GM21737 (cell line): ENCODE measurements around the gene WDR87.

Experiments
- ATAC-seq: cut with Tn5 transposase; IDR thresholded peaks from one replicate; pipeline ENCODE4 v1.9.1; 2021; ENCODE audit warnings: mild to moderate bottlenecking, moderate library complexity; ENCODE audit not compliant: unreplicated experiment

WDR87 gene

DNA sequence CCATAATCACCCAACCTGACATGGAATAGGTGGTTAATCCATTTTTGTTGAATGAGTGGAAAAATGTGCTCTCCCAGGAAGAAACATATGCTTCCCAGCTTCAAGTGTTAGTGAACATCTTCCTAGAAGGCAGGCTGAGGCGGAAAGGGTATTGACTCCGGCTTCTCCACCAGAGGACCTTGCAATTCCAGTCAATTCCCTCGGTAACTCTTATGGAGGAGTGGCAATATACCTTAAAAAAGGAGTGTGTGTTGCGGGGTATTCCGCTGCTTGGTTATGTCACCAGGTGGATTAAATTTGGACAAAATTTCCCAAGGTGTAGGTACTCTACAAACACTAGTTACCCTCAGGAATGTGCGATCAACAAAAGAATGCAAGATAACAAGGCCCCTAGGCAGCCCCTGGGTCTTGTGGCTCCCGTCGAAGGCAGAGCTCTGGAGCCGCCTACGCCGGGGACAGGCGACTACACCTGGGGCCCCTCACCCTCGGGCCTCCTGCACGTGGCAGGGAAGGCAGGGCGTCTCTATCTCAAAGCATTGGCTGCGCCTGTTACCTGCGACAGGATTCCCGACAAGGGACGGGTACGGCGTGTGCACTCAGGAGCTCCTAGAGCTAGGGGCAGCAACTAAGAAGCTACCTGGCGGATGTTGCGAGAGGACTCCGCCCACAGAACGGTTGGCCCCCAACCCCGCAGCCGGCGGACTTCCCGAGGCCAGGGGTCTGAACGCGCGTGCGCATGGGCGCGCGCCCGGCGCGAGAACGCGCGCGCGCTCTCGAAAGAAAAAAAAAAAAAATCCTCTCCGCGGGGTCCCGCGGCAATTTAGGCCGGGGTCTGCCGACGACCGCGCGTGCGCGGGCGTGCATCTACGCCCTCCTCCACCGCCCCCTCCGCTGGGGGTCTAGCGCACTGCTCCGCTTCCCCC is at the start of gene WDR87:
Gene WDR87, minus strand, starts transcription at position 649 of the 923 bp plus-strand sequence. CDS start 8,355 bp downstream, outside the sequence.
- ATAC-seq: peak; percentile 21

DNA sequence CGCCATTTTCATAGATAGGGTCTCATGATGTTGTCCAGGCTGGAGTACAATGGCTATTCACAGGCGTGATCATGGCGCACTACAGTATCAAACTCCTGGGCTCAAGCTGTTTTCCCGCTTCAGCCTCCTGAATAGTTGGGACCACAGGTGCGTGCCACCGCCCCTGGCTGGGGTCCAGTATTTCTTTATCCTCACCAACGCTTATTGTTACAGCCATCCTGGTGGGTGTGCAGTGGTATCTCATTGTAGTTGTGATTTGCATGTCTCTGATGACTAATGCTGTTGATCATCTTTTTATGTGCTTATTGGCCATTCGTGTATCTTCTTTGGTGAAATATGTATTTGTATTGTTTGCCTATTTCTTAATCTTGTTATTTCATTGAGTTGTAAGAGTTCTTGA is 49.6 kb upstream of the WDR87 start:
- ATAC-seq: no peak

DNA sequence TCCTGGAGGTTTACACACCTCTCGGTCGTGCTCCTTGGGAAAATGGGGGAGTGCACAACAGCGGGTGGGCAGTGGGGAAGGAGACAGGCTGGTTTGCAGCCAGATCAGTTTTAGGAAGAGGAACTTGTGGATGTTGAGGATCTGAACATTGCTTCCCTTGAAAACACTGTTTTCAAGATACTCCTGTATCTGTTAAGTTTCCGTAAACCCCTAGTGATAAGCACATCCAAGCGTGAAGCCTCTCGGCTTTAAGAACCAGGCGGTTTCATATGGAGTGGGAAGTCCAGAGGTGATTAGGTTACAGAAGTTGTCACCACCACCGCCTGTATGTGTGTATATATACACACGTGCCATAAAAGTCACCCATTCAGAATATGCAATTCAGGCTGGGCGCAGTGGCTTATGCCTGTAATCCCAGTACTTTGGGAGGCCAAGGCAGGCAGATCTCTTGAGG is 48.1 kb upstream of the WDR87 start:
- ATAC-seq: no peak

DNA sequence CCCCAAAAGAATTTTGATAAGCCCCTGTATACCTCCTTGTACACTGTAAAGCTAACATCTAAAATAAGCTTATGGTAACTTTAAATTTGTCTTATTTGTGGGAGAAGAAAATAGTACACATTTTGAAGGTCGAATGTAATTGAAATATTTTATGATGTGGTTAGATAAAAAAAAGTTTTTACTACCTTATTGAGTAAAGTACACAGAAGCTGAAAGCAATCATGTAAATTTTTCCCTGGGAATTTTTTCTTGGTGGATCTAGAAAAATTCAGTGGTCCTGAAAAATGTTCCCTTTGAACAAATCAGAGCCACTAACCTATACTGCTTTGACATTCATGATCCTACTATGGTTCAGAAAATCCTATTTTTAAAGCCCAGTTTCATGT is 47.5 kb upstream of the WDR87 start:
- ATAC-seq: no peak

DNA sequence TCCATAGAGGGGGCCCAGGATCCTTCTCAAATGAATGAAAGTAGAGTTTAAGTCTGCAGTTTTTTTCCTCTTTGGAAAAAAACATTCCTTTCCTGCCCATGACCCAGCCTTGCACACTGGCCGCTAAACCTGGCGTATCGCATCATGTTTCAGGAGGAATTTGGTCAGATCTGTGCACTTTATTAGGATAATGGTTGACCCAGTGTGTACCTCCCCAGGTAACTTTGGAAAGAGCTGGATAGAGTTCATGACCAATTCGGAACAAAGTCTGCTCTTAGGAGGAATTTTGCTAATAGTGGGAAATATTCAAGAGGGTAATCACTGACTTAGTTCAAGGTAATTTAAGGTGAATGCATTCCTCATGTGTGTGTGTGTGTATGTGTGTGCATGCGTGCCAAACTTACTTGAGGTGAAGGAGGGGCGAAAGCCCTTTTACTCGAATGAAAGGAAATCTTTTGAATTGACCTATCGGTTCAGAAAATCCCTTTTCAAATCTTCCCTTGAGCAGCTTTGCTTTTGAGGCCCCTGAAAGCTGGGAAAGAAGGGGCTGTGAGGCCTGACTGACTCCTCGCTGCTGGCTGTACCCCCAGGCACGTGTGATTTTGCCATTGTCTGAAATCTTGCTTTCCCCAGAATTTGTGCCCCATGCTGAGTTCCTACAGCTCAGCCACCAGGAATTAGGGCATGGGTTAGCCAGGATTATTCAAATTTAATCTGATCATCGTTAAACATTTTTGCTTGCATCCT is 47.0 kb upstream of the WDR87 start:
- ATAC-seq: no peak

DNA sequence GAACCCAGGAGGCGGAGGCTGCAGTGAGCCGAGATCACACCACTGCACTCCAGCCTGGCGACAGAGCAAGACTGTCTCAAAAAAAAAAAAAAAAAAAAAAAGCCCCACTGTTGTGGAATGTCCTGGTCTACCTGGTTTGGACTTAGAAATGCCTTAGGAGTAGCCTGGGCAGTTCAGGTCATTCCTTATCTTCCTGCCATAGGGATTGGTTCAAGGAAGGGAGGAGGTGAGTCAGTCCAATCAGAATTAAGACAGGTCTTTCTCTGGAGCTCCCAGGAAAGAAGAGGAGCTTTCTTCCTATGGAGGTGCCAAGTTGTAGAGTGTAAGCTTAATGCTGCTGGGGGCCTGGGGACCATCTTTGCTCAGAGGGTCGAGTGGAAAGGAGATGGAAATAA is 45.4 kb upstream of the WDR87 start:
- ATAC-seq: no peak

DNA sequence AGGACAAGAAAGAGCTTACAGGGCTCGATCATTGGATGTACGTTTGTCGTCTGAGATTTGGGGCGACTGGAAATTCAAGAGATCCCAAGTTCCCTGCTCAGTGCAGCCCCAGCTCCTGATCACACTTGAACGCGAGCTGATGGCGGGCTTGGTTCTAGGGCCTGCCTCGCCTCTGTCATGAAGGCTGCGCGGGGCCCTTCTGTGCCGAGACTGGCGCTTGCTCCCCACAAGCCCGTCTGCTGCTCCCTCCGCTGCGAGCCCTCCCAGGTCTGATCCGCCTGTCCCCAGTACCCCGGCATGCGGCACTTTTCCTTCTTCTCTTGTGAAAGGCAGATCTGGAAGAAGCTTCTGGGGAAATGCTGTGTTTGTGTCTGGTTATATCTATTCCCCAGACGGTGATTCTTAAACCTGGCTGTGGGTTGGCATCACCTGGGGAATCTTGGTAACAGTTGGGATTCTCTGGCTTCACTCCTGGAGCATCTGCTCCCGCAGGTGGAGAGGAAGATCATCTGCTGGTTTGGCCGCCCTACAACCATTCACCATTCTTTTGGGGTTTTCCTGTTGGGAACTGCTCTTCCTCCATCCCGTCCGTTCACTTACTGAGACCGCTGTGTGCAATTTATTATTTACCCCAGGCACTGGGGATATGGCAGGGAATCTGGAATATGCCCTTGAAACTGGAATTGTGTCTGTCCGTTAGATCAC is 44.2 kb upstream of the WDR87 start:
- ATAC-seq: no peak

DNA sequence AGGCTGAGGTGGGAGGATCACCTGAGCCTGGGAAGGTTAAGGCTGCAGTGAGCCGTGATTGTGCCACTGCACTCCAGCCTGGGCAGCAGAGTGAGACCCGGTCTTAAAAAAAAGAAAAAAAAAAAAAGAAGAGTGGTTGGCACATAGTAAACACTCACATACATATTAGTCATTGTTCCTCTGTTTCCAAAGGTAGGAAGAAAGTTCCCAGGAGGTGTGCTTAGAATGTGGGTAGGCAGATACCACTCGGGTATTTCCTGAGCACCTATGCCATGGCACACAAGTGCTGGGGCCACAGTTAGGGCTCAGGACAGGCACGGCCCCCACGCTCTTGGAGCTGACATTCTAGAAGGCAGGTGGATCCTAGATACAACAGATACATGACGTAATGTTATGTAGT is 42.0 kb upstream of the WDR87 start:
- no peak for ATAC-seq

DNA sequence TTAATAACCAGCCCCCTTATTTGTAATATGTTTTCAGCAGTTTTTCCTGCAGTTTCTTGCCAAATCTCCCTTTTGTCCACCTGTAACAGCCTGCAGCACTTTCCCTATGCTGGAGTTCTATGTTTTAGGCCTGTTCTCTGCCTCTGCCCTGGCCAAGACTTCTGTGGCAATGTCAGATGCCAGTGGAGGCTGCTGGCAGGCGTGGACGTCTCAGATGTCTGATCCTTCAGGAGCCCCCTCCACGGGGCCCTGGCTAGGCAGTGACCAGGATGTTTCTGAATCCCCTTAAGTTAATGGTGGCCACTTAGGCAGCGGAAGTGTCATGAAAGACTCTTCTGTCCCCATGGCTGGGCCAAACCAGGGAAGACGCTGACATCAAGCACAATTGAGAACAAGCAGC is 41.4 kb upstream of the WDR87 start:
- ATAC-seq: no peak

DNA sequence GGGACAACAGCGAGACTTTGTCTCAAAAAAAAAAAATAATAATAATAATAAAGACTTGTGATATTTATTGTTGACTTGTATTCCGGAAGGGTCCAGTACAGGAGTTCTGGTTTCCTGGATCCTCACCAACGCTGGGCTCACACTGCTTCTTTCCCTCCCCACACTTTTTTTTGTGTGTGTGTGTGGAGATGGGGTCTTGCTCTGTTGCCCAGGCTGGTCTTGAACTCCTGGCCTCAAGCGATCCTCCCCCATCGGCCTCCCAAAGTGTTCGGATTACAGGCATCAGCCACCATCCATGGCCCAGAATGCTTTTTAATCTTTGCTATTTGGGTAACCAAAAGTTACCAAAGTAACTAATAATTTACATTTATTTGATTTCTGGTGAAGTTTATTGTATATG is 39.7 kb upstream of the WDR87 start:
- ATAC-seq: no peak

DNA sequence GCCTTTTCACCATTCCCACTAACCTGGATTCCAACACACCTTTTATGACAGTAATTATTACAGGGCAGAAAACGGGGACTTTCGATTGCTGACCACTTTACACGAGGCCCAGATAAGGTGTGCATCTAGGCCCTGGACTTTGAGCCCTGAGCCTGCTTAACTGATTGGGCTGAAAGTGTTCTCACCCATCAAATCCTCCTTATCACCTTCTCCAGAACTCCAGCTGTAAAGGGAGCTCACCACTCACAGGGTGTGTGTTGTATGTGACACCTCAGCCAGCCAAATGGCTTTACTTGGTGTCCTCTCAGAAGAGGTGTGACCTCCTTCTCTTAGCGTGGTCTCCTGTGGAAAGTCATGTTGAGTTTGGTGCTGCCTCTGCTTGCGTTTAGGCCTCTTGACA is 37.1 kb upstream of the WDR87 start:
- ATAC-seq: no peak

DNA sequence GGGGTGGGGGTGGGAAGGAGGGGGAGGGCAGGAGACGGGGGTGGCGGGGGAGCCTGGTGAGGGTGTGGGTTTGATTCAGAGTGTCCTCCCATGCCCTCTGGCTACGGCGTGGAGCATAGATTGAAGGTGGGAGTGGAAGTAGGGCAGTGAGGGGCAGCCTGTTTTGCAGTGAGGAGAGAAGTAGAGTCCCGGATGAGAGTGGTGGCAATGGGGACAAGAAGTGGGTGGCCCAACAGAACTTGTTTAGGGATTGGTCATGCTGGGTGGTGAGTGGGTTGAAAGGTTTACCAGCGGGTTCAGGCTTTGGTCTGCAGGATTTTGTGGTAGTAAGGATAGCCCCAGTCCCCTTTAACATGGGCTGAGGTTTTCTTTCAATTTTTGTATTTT is 36.1 kb upstream of the WDR87 start:
- no peak for ATAC-seq

DNA sequence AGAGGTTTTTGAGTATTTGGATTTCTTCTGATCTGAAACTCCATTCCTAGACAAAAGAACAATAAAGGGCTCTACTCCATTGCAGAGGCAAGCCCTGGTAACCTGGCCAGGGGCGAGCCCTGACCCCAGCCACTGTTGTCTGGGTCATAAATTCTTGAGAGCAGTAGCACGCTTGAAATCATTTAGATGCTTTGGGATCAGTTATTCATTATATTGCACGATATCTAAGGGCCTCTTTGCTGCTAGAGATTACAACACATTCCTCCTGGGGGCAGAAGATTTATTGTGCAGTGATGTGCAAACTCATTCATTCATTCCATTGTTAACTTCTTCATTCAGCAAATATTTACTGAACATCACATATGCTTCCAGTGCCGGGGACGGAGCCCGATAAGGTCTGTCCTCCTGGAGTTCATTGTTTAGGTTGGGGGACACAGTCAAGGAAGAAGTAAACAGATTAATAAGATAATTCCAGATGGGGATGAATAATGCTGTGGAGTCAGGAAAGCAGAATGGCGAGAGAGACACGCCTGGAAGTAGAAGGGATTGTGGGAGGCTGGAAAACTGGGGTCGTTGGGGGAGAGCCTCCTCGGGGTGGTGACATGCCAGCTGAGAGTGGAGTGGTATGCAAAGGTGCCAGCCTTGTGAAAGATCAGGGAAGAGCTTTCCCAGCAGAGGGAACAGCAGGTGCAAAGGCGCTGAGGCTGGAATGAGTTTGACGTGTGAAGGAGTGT is 35.6 kb upstream of the WDR87 start:
- ATAC-seq: no peak

DNA sequence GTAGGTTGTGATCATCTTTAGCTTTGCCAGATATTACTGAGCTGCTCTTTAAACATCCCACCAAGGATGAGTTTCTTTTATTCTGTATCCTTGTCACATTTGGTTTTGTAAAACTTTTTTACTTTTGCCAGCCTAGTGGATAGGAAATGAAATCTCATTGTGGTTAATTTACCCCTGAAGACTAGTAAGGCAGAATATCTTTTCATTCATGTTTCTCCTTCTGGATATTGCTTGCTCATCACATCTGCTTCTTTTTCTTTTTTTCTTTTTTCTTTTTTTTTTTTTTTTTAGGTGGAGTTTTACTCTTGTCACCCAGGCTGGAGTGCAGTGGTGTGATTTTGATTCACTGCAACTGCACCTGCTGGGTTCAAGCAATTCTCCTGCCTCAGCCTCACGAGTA is 32.0 kb upstream of the WDR87 start:
- no peak for ATAC-seq

DNA sequence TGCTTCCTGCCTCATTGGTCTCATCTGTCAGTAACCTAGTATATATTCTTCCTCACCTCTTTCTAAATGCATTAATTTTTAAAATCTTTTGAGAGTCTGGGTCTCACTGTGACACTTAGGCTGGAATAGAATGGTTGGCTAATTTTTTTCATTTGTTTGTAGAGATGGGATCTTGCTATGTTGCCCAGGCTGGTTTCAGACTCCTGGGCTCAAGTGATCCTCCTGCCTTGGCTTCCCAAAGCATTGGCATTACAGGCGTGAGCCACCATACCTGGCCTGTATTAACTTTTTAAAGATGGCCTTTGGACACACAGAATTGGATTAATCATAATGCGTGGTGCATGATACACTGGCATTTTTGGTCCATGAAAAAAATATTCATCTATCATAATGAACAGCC is 30.5 kb upstream of the WDR87 start:
- no peak for ATAC-seq

DNA sequence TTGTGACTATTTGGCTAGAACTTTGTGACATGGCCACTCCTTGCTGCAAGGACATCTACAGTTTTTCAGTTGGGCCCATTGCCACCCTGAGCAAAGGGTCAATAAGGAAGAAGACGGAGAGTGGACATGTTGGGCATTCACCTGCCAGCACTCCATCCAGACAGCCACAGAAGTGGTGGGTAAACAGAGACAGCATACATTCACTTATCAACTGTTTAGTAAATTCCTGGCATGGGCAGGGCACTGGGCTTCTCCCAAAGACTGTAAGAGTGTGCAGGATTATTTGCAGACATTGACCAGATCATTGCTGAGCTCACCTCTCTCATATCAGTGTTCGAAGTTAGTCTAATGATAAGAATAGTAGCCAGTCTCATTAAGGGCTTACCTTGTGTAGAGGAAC is 29.8 kb upstream of the WDR87 start:
- no peak for ATAC-seq

DNA sequence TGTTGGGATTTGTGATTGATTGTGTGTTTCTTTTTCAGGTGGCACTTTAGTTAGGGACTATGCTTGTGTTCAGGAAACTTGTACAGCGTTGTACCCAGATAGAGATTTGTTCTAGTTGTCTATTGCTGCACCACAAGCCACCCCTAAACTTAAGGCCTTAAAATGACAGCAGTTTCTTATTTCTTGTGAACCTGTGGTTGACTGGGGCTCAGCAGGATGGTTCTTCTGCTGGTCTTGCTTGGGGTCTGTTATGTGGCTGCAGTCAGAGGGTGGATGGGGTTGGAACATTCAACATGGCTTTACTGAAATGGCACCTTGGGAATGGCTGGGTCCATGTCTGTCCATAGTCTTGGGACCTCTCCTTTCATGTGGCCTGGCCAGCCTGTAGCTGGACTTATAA is 28.9 kb upstream of the WDR87 start:
- ATAC-seq: no peak

DNA sequence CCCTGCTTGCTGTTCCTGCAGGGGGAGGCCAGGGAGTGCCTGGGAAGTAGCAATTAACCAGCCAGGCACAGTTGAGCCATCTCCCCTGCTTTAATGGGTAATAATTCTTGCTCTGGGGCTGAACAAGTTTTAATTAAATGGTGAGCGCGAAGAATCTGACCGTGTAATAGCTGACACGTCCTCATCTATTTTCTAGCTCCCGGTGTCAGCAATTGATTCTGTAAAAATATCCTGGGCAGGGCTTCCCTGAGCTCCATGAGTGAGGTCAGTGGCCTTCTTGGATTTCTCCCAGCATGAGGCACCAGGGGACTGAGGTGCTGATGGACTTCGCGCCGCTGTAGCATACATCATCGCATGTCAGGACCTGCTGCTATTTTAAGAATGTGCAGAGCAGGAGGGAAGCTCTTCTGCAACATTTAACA is 27.6 kb upstream of the WDR87 start:
- no peak for ATAC-seq

DNA sequence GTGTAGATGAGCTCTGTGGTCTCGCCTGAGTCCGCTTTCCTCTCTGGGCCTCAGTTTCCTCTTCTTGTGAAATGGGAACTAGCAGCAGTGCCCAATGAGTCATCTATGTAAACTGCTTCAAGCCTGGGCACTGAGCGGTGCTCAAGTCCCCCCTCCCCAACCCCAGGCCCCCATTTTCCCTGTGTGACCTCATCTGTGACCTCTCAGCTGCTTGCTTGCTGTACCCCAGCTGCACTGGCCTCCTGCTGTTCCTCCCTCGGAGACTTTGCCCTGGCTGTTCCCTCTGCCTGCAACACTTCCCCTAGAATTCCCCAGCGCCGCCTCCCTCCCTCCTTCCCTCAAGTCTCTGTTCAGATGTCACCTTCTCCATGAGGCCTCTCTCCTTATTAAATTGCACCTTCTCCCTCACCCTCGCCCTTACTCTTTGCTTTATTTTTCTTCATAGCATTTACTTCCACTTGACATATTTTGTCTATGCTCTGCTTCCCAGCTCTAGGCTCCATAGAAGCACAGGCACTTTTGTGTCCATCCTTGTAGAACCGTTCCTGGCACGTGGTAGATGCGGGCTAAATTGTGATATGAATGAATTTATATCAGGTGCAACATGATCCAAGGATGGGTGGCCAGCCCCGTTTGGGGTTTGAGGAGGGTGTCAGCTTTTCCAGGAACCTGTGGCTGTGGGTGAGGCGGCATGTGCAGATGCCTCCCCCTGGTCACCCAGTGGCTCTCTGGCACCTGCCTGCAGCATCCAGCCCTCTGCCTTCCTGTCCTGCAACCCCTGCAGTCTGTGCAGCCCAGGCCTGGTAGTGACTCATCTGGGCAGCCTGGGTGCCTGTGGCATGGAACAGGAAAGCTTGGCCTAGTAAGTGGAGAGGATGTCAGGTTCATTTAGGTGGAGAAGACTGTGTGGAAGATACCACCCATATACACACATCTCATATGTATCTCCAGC is 26.9 kb upstream of the WDR87 start:
- ATAC-seq: no peak
